GM19468 (cell line): ENCODE measurements around the gene SLC22A8.
"Not testable (repeated sequence)": the region's sequence is repeated elsewhere in the genome, so short reads cannot be mapped to it uniquely, and the experiment has no call there.

Source experiments
- ATAC-seq: cut with Tn5 transposase; IDR thresholded peaks from one replicate; pipeline ENCODE4 v1.9.1; 2021; ENCODE audit warnings: mild to moderate bottlenecking, moderate library complexity, moderate number of reproducible peaks; ENCODE audit not compliant: unreplicated experiment; ENCODE audit errors: extremely low read depth

Gene SLC22A8

GRCh38 chr11:62994775-62995174 lies 20.9 kb downstream of the SLC22A8 start:
- no peak for ATAC-seq

- ATAC-seq, result no peak
These were observed 27.4 kb downstream of the SLC22A8 start for GRCh38 chr11:62988276-62988675.

- ATAC-seq, result no peak
These were observed 30.4 kb downstream of the SLC22A8 start for GRCh38 chr11:62985041-62985750.

GRCh38 chr11:62984451-62984991 lies 31.1 kb downstream of the SLC22A8 start, which contains the start of gene SLC22A6:
TSS of gene SLC22A6 (minus strand) at chr11:62984967. CDS start at chr11:62984690, 277 bp downstream.
- ATAC-seq, result no peak

GRCh38 chr11:62983536-62984199 lies 32.0 kb downstream of the SLC22A8 start:
- no peak for ATAC-seq

- no peak for ATAC-seq
These were observed 33.9 kb downstream of the SLC22A8 start for GRCh38 chr11:62981743-62982142.

GRCh38 chr11:62980133-62980760 lies 35.4 kb downstream of the SLC22A8 start:
- no peak for ATAC-seq

GRCh38 chr11:62976109-62976508 lies 39.5 kb downstream of the SLC22A8 start:
- ATAC-seq, result no peak

- no peak for ATAC-seq
These were observed 40.7 kb downstream of the SLC22A8 start for GRCh38 chr11:62974848-62975522.

- no peak for ATAC-seq
These were observed 50.1 kb downstream of the SLC22A8 start for GRCh38 chr11:62965574-62965973.

- no peak for ATAC-seq
These were observed 53.2 kb downstream of the SLC22A8 start for GRCh38 chr11:62962391-62962790.

- ATAC-seq, result no peak
These were observed 54.5 kb downstream of the SLC22A8 start for GRCh38 chr11:62961017-62961570.

- no peak for ATAC-seq
These were observed 56.1 kb downstream of the SLC22A8 start for GRCh38 chr11:62959422-62959980.

- ATAC-seq, result no peak
These were observed 56.9 kb downstream of the SLC22A8 start for GRCh38 chr11:62958547-62959421.

- ATAC-seq, result no peak
These were observed 58.5 kb downstream of the SLC22A8 start for GRCh38 chr11:62957147-62957546.

- ATAC-seq, result no peak
These were observed 61.2 kb downstream of the SLC22A8 start for GRCh38 chr11:62954478-62954877.

GRCh38 chr11:62953811-62954210 lies 61.8 kb downstream of the SLC22A8 start:
- ATAC-seq, result no peak

GRCh38 chr11:62948765-62949320 lies 66.8 kb downstream of the SLC22A8 start:
- no peak for ATAC-seq

GRCh38 chr11:62945538-62945937 lies 70.1 kb downstream of the SLC22A8 start:
- ATAC-seq, result not testable (repeated sequence)
